Globus pallidus (tissue), 1 donor: ENCODE results near the gene RABGAP1L.
"Not testable (repeated sequence)": the region's sequence is repeated elsewhere in the genome, so short reads cannot be mapped to it uniquely, and the experiment has no call there.

Experiments
- DNase-seq: peaks from one replicate; pipeline ENCODE4 v3.0.0-alpha.2; 2015; ENCODE audit warnings: low spot score

RABGAP1L gene

GRCh38 chr1:174238845-174239501, 79.7 kb downstream of the RABGAP1L start:
- not testable (repeated sequence) for DNase-seq

- DNase-seq = no peak
Measured at GRCh38 chr1:174239541-174239940, 80.2 kb downstream of the RABGAP1L start.

GRCh38 chr1:174242856-174243255, 83.5 kb downstream of the RABGAP1L start:
- DNase-seq = no peak

- no peak for DNase-seq
Measured at GRCh38 chr1:174243451-174244000, 84.2 kb downstream of the RABGAP1L start.

GRCh38 chr1:174244017-174244416, 84.7 kb downstream of the RABGAP1L start:
- DNase-seq = no peak

GRCh38 chr1:174247472-174247871, 88.2 kb downstream of the RABGAP1L start:
- no peak for DNase-seq

GRCh38 chr1:174248041-174248440, 88.7 kb downstream of the RABGAP1L start:
- no peak for DNase-seq

- DNase-seq = not testable (repeated sequence)
Measured at GRCh38 chr1:174256386-174256785, 97.1 kb downstream of the RABGAP1L start.

- peak; percentile 40 for DNase-seq
Measured at GRCh38 chr1:174258148-174258550, 98.8 kb downstream of the RABGAP1L start.

- peak; percentile 84 for DNase-seq
Measured at GRCh38 chr1:174262349-174263241, 103.3 kb downstream of the RABGAP1L start.

- peak; percentile 33 for DNase-seq
Measured at GRCh38 chr1:174265282-174265681, 106.0 kb downstream of the RABGAP1L start.

- no peak for DNase-seq
Measured at GRCh38 chr1:174266476-174266875, 107.2 kb downstream of the RABGAP1L start.

- no peak for DNase-seq
Measured at GRCh38 chr1:174266991-174267612, 107.8 kb downstream of the RABGAP1L start.

GRCh38 chr1:174269989-174270651, 110.8 kb downstream of the RABGAP1L start:
- DNase-seq = no peak

- DNase-seq = no peak
Measured at GRCh38 chr1:174273190-174273589, 113.9 kb downstream of the RABGAP1L start.

GRCh38 chr1:174273776-174274175, 114.5 kb downstream of the RABGAP1L start:
- DNase-seq = no peak

GRCh38 chr1:174274452-174274851, 115.1 kb downstream of the RABGAP1L start:
- DNase-seq = no peak

GRCh38 chr1:174274884-174275283, 115.6 kb downstream of the RABGAP1L start:
- no peak for DNase-seq

GRCh38 chr1:174276087-174276486, 116.8 kb downstream of the RABGAP1L start:
- no peak for DNase-seq

GRCh38 chr1:174284052-174284451, 124.7 kb downstream of the RABGAP1L start:
- DNase-seq = no peak

GRCh38 chr1:174286042-174286441, 126.7 kb downstream of the RABGAP1L start:
- no peak for DNase-seq
